Adrenal gland (tissue), 5 donors: ENCODE measurements around the gene ZSWIM1.

ENCODE experiments used
- CTCF ChIP-seq, 6 experiments: fragments of 450-650 bp in 4 of 6; fragments of 200-600 bp in 2 of 6; sonication (generic) in 1 of 6; IDR thresholded peaks; 1 replicate in 5 of 6; 2 replicates in 1 of 6; pipeline versions ENCODE4 v1.5.1 to v1.8.0; 2016 to 2021; ENCODE audit warnings: antibody characterized with exemption in 6 of 6, mild to moderate bottlenecking in 2 of 6, moderate library complexity in 1 of 6
- POLR2A ChIP-seq, 2 donors: fragments of 450-650 bp; IDR thresholded peaks; one replicate each; pipeline ENCODE4 v1.6.1; 2017; ENCODE audit warnings: antibody characterized with exemption in 2 of 2, mild to moderate bottlenecking in 2 of 2, moderate library complexity in 1 of 2
- donor health status: DM: no; HTN: no; CAD: no.

GRCh38 chr20:45887346-45887715 lies 6.3 kb downstream of the ZSWIM1 start, which contains the start of gene SPATA25:
- TF ChIP-seq CTCF (IDR thresholded peaks at IDR 0.05) (no peak), POLR2A (IDR thresholded peaks at IDR 0.05) (no peak)
